SK-N-SH treated with all-trans-retinoic acid at 6 μM for 48 hours (cell line): ENCODE data around the gene SEC24D.

Experiments used
- ARNTL ChIP-seq: fragments of 450-650 bp; formaldehyde crosslinking; IDR thresholded peaks from 2 replicates; pipeline ENCODE4 v1.5.0; 2020; ENCODE audit warnings: low read depth, mild to moderate bottlenecking, moderate library complexity, borderline replicate concordance
- BACH2 ChIP-seq: fragments of 250-450 bp; sonication (Bioruptor Pico); IDR thresholded peaks from 2 replicates; pipeline ENCODE4 v1.9.0; 2021; ENCODE audit warnings: mild to moderate bottlenecking, borderline replicate concordance
- CSDC2 ChIP-seq: fragments of 250-450 bp; sonication (Bioruptor Pico); IDR thresholded peaks from 2 replicates; pipeline ENCODE4 v1.5.0; 2020; ENCODE audit warnings: mild to moderate bottlenecking, moderate library complexity
- ESRRG ChIP-seq: fragments of 250-450 bp; sonication (Bioruptor Pico); IDR thresholded peaks from 2 replicates; pipeline ENCODE4 v1.6.1; 2021; ENCODE audit warnings: mild to moderate bottlenecking
- OSR1 ChIP-seq: fragments of 250-450 bp; sonication (Bioruptor Pico); IDR thresholded peaks from 2 replicates; pipeline ENCODE4 v1.8.0; 2022; ENCODE audit warnings: moderate library complexity, mild to moderate bottlenecking, inconsistent platforms
- PPARA ChIP-seq: fragments of 250-450 bp; sonication (Bioruptor Pico); IDR thresholded peaks from 2 replicates; pipeline ENCODE4 v1.5.0; 2020; ENCODE audit warnings: mild to moderate bottlenecking, borderline replicate concordance
- RARB ChIP-seq: fragments of 250-450 bp; sonication (Bioruptor Pico); IDR thresholded peaks from 2 replicates; pipeline ENCODE4 v1.8.0; 2021; ENCODE audit warnings: mild to moderate bottlenecking, moderate library complexity
- SNAI2 ChIP-seq: fragments of 250-450 bp; sonication (Bioruptor Pico); IDR thresholded peaks from 2 replicates; pipeline ENCODE4 v1.5.0; 2020; ENCODE audit warnings: mild to moderate bottlenecking, moderate library complexity
- TOX ChIP-seq: fragments of 250-450 bp; sonication (Bioruptor Pico); IDR thresholded peaks from 2 replicates; pipeline ENCODE4 v1.8.0; 2021; ENCODE audit warnings: mild to moderate bottlenecking, moderate library complexity, borderline replicate concordance
- ZFP3 ChIP-seq: fragments of 250-450 bp; sonication (Bioruptor Pico); IDR thresholded peaks from 2 replicates; pipeline ENCODE4 v1.5.0; 2020; ENCODE audit warnings: mild to moderate bottlenecking, moderate library complexity
- ZNF565 ChIP-seq: fragments of 450-650 bp; formaldehyde crosslinking; conservative IDR thresholded peaks from 2 replicates; pipeline ENCODE4 v1.5.0; 2020; ENCODE audit warnings: low read depth, mild to moderate bottlenecking, moderate library complexity
- TF ChIP-seq, protein P1 (sequence below): fragments of 250-450 bp; sonication (Bioruptor Pico); IDR thresholded peaks from 2 replicates; pipeline ENCODE4 v1.5.1; 2020; ENCODE audit warnings: low read depth, mild to moderate bottlenecking, moderate library complexity

DNA sequence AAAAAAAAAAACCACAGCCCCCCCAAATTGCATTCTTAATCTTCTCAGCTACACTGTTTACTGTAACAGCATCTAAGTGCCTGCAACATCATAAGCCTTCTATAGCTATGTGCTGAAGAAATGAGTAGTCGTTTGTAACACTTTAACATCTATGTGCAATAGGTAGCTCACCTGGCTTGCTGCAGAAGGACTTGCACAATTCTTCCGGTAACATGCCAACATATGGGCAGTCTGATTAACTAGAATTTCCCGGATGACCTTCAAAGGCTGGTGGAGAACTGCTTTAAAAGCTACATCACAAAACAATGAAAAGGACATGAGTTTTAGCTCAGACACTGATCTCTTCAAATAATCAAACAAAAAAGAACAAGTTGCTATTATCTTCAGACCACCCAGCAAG lies 97.8 kb downstream of the SEC24D start:
- TF ChIP-seq BACH2 (CRISPR knock-in tag): no peak
- TF ChIP-seq ARNTL (CRISPR knock-in tag): no peak
- no peak for TF ChIP-seq RARB (CRISPR knock-in tag)
- no peak for TF ChIP-seq ESRRG (CRISPR knock-in tag)
- TF ChIP-seq ZNF565 (CRISPR knock-in tag): no peak
- TF ChIP-seq, protein P1, sequence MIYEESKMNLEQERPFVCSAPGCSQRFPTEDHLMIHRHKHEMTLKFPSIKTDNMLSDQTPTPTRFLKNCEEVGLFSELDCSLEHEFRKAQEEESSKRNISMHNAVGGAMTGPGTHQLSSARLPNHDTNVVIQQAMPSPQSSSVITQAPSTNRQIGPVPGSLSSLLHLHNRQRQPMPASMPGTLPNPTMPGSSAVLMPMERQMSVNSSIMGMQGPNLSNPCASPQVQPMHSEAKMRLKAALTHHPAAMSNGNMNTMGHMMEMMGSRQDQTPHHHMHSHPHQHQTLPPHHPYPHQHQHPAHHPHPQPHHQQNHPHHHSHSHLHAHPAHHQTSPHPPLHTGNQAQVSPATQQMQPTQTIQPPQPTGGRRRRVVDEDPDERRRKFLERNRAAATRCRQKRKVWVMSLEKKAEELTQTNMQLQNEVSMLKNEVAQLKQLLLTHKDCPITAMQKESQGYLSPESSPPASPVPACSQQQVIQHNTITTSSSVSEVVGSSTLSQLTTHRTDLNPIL (CRISPR knock-in tag): no peak
- no peak for TF ChIP-seq SNAI2 (CRISPR knock-in tag)
- TF ChIP-seq ZFP3 (CRISPR knock-in tag): no peak
- no peak for TF ChIP-seq CSDC2 (CRISPR knock-in tag)
- TF ChIP-seq TOX (CRISPR knock-in tag): no peak
- no peak for TF ChIP-seq PPARA (CRISPR knock-in tag)
- no peak for TF ChIP-seq OSR1 (CRISPR knock-in tag)
